ENCODE data around the gene TLR4. TPM values are rescaled to one million over a fixed set of nuclear protein-coding genes. Genes with fewer than 3 reads are reported as not detected.

The TLR4 gene
- total and polyA plus RNA-seq, 10 of the 15 experiments (the other 5 are each of a cell fraction or from before 2014, with no cell fraction given), result 0.03 to 0.50 (median 0.16) TPM

DNA sequence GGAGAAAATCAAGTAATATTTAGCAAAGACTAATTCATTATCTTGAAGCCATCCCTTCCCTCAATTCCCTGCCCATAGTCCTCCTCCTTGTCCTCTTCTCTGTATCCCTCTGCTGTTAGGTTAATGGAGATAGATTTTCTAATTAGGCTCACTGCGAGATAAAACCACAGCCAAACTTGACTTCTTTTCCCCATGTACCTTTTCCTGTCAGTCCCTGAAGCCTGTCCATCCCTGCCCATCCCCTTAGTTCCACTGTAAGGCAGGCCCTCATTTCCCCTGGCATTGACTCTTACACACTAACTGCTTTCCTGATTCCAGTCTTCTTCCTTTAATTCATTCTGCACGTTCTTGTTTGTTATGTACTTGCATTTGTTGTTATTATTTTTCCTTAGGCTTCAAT lies 1.2 kb downstream of the TLR4 start:
- Histone ChIP-seq H3K4me3 (no peak overlapping the region), H3K79me2 (ENCODE audit: control insufficient read depth, insufficient read depth, low read length) (no peaks in the 10 kb centered on the region), H3K4me2 (ENCODE audit: control insufficient read depth, insufficient read depth) (no peak overlapping the region), H3K4me1 (ENCODE audit: control insufficient read depth, insufficient read depth, low read length) (peaks cover 3% of the 10 kb centered on the region; the same call in 1 of the 2 replicates), H3K9ac (ENCODE audit: control insufficient read depth, insufficient read depth, low read length) (no peak overlapping the region), H3K36me3 (ENCODE audit: control insufficient read depth in 2 of 2, insufficient read depth in 2 of 2, low read length in 1 of 2) (no peaks in the 10 kb centered on the region), H3K27ac (ENCODE audit: control insufficient read depth, insufficient read depth) (no peak overlapping the region), H4K20me1 (ENCODE audit: control insufficient read depth, insufficient read depth) (no peaks in the 10 kb centered on the region), H3K9me3 (replicated peaks; ENCODE audit: control insufficient read depth, insufficient read depth, low read length) (no peaks in the 10 kb centered on the region; the same call in 2 of the 3 replicates), H3K27me3 (replicated peaks in 1 of 2; ENCODE audit: control insufficient read depth in 2 of 2, insufficient read depth in 2 of 2, low read length in 1 of 2) (no peaks in the 10 kb centered on the region), H2AFZ (ENCODE audit: control insufficient read depth, low read depth, low read length) (no peak overlapping the region)
- CTCF ChIA-PET, result interaction anchor here (1.4 to 2.3 kb wide), 2 partner anchors 19 to 28 kb away, joined by 3 to 7 read pairs; no protein-coding TSS in a partner anchor
- DNase-seq (ENCODE audit: low read depth, low spot score) (no peak), FAIRE-seq (no peak), ATAC-seq (no peak)
- SMC1A ChIA-PET (ENCODE audit: uncharacterized antibody, unreplicated experiment), result interaction anchor here (1.2 to 1.4 kb wide), 2 partner anchors 22 to 71 kb away, joined by 3 read pairs; no protein-coding TSS in a partner anchor
- POLR2A ChIA-PET, result no interaction called here
- in situ Hi-C loops (cut with MboI) (no loop called here), intact Hi-C loops (cut with micrococcal nuclease; ENCODE audit: unreplicated experiment) (loop anchor here (2.0 kb wide), 1 partner anchor 23 kb away; no protein-coding TSS in a partner anchor)
- TF ChIP-seq NR2C1 (IDR thresholded peaks at IDR 0.05) (no peak), BRCA1 (IDR thresholded peaks at IDR 0.05; ENCODE audit: low read depth, low read length) (no peak), RFX5 (IDR thresholded peaks at IDR 0.05; ENCODE audit: low read depth, low read length) (no peak), ETV6 (conservative IDR thresholded peaks at IDR 0.05 in 1 of 2, IDR thresholded peaks at IDR 0.05 in 1 of 2; ENCODE audit: borderline replicate concordance in 1 of 2, low read depth in 1 of 2) (no peak), REST (IDR thresholded peaks at IDR 0.05; ENCODE audit: low read depth, low read length) (no peak), TCF7 (IDR thresholded peaks at IDR 0.05; ENCODE audit: borderline replicate concordance) (no peak), SUZ12 (IDR thresholded peaks at IDR 0.05; ENCODE audit: unreplicated experiment) (no peak), PAX5 (IDR thresholded peaks at IDR 0.05; ENCODE audit: borderline replicate concordance, low read depth, low read length) (no peak)
- WGBS (ENCODE audit: insufficient coverage, insufficient replicate concordance, low lambda C conversion rate, missing lambda C conversion rate), result 4% methylated on average over 2 of the region's 2 CpGs
- RAD21 ChIA-PET (ENCODE audit: unreplicated experiment), result no interaction called here
- no TSS peak for BruUV-seq (replicated peaks)

Measured in GM12878 (cell line).